A549 (cell line): ENCODE results near the gene CDC20. TPM values are rescaled to one million over a fixed set of nuclear protein-coding genes. Genes with fewer than 3 reads are reported as not detected.
A peak's percentile ranks its signal among the peaks of the same experiment; 100 is the strongest.

ENCODE experiments used
- ATAC-seq, 2 experiments: fragments of 200-7000 bp in 1 of 2; fragments of >200 bp in 1 of 2; cut with Nextera tagmentation in 1 of 2; cut with Tn5 transposase in 1 of 2; 3 replicates each; pipeline versions ENCODE4 v1.8.0 to v1.9.1; 2018 to 2020; ENCODE audit warnings: mild to moderate bottlenecking in 1 of 2, moderate library complexity in 1 of 2
- CTCF ChIA-PET: fragments of 300-600 bp; sonication (Branson Sonifier 250); formaldehyde crosslinking; extraction: SDS; loops from one replicate; lab custom pipeline; 2021; ENCODE audit warnings: antibody characterized with exemption, inconsistent platforms; lab: Yijun Ruan, JAX
- POLR2A ChIA-PET: fragments of 350-600 bp; formaldehyde crosslinking; extraction: SDS; loops from one replicate; lab custom pipeline; 2021; ENCODE audit warnings: antibody characterized with exemption, inconsistent platforms; lab: Yijun Ruan, JAX
- DNase-seq, 2 experiments: peaks; one replicate each; pipeline versions ENCODE4 v3.0.0 to v3.0.0-alpha.2; 2011 to 2016; ENCODE audit warnings: low read depth in 1 of 2, low spot score in 1 of 2
- FAIRE-seq: peaks from 2 replicates; lab custom pipeline; 2011; peaks lifted over from hg19 to GRCh38; lab: Jason Lieb, UNC
- H3K27ac ChIP-seq, 2 experiments: fragments of >200 bp; sonication (Bioruptor Twin); formaldehyde crosslinking; 3 replicates each; pipeline ENCODE4 v1.5.1; 2016 to 2017
- H3K4me1 ChIP-seq: fragments of >200 bp; sonication (Bioruptor Twin); formaldehyde crosslinking; 3 replicates; pipeline ENCODE4 v1.6.1; 2016
- H3K4me2 ChIP-seq: fragments of >200 bp; sonication (Bioruptor Twin); formaldehyde crosslinking; 3 replicates; pipeline ENCODE4 v1.6.1; 2016
- H3K4me3 ChIP-seq: fragments of >200 bp; sonication (Bioruptor Twin); formaldehyde crosslinking; 3 replicates; pipeline ENCODE4 v1.5.1; 2016
- H3K9me3 ChIP-seq: fragments of >200 bp; sonication (Bioruptor Twin); formaldehyde crosslinking; 3 replicates; pipeline ENCODE4 v1.6.1; 2016
- BCL3 ChIP-seq: fragments of >200 bp; sonication (Bioruptor Twin); formaldehyde crosslinking; IDR thresholded peaks from 3 replicates; pipeline ENCODE4 v1.6.1; 2016
- CHD4 ChIP-seq: fragments of 200-600 bp; sonication (generic); IDR thresholded peaks from 2 replicates; pipeline ENCODE4 v1.6.1; 2016; ENCODE audit warnings: antibody characterized with exemption, mild to moderate bottlenecking, borderline replicate concordance
- CTCF ChIP-seq: fragments of >200 bp; sonication (Bioruptor Twin); formaldehyde crosslinking; IDR thresholded peaks from 3 replicates; pipeline ENCODE4 v1.5.1; 2016
- EHF ChIP-seq: fragments of 250-450 bp; sonication (Bioruptor Pico); IDR thresholded peaks from 2 replicates; pipeline ENCODE4 v1.5.0; 2020; ENCODE audit warnings: mild to moderate bottlenecking
- EHMT2 ChIP-seq: fragments of 200-600 bp; sonication (generic); IDR thresholded peaks from 2 replicates; pipeline ENCODE4 v1.6.1; 2016; ENCODE audit warnings: antibody characterized with exemption, low read depth, mild to moderate bottlenecking, moderate library complexity
- FOXS1 ChIP-seq: fragments of 250-450 bp; sonication (Bioruptor Pico); IDR thresholded peaks from 2 replicates; pipeline ENCODE4 v1.5.0; 2020; ENCODE audit warnings: mild to moderate bottlenecking, moderate library complexity
- HOXA7 ChIP-seq: fragments of 250-450 bp; sonication (Bioruptor Pico); IDR thresholded peaks from 2 replicates; pipeline ENCODE4 v1.5.0; 2020; ENCODE audit warnings: mild to moderate bottlenecking, moderate library complexity
- HOXB5 ChIP-seq: fragments of 250-450 bp; sonication (Bioruptor Pico); IDR thresholded peaks from 2 replicates; pipeline ENCODE4 v1.5.0; 2020; ENCODE audit warnings: mild to moderate bottlenecking, moderate library complexity
- JUNB ChIP-seq: fragments of >200 bp; sonication (Bioruptor Twin); formaldehyde crosslinking; IDR thresholded peaks from 2 replicates; pipeline ENCODE4 v1.6.1; 2016
- KDM1A ChIP-seq: fragments of 200-600 bp; sonication (generic); IDR thresholded peaks from 2 replicates; pipeline ENCODE4 v1.6.1; 2016; ENCODE audit warnings: low read depth, mild to moderate bottlenecking
- NFE2L2 ChIP-seq: fragments of 150-350 bp; conservative IDR thresholded peaks from 2 replicates; pipeline ENCODE4 v1.6.1; 2014; ENCODE audit warnings: low read length
- NPAS2 ChIP-seq: fragments of 250-450 bp; sonication (Bioruptor Pico); IDR thresholded peaks from 2 replicates; pipeline ENCODE4 v1.8.0; 2022; ENCODE audit warnings: mild to moderate bottlenecking, moderate library complexity, borderline replicate concordance
- POLR2A ChIP-seq: IDR thresholded peaks from 2 replicates; pipeline ENCODE4 v1.6.1; 2012; ENCODE audit warnings: mild to moderate bottlenecking, low read length
- RAD21 ChIP-seq, 2 experiments: fragments of >200 bp in 1 of 2; sonication (Bioruptor Twin) in 1 of 2; formaldehyde crosslinking in 1 of 2; IDR thresholded peaks in 1 of 2; conservative IDR thresholded peaks in 1 of 2; 2 replicates in 1 of 2; 3 replicates in 1 of 2; pipeline ENCODE4 v1.6.1; 2012 to 2018; ENCODE audit warnings: inconsistent platforms in 1 of 2
- RCOR1 ChIP-seq: fragments of 150-350 bp; IDR thresholded peaks from 2 replicates; pipeline ENCODE4 v1.6.1; 2014; ENCODE audit warnings: antibody characterized with exemption, low read length, low read depth
- REST ChIP-seq: fragments of 200-600 bp; sonication (generic); IDR thresholded peaks from 2 replicates; pipeline ENCODE4 v1.6.1; 2016; ENCODE audit warnings: antibody characterized with exemption, mild to moderate bottlenecking, moderate library complexity
- SREBF2 ChIP-seq: fragments of 450-650 bp; IDR thresholded peaks from 2 replicates; pipeline ENCODE4 v1.6.1; 2014; ENCODE audit warnings: mild to moderate bottlenecking, moderate library complexity
- USF2 ChIP-seq: fragments of 450-650 bp; IDR thresholded peaks from 2 replicates; pipeline ENCODE4 v1.6.1; 2014; ENCODE audit warnings: antibody characterized with exemption
- ZFP36 ChIP-seq: fragments of 450-650 bp; IDR thresholded peaks from 2 replicates; pipeline ENCODE4 v1.6.1; 2014; ENCODE audit warnings: borderline replicate concordance; ENCODE audit not compliant: partially characterized antibody
- ZSCAN20 ChIP-seq: fragments of 250-450 bp; sonication (Bioruptor Pico); IDR thresholded peaks from 2 replicates; pipeline ENCODE4 v1.8.0; 2022; ENCODE audit warnings: mild to moderate bottlenecking, moderate library complexity
- WGBS: methylation state at CpG from one replicate; pipeline ENCODE4 v1.1.6; 2017; ENCODE audit errors: missing lambda C conversion rate; 5-methylcytosine and 5-hydroxymethylcytosine counted together
- polyA plus RNA-seq, 4 experiments: library from polyadenylated mRNA; depleted of rRNA in 3 of 4; stranded (reverse); fragments of >200 nt; fragmentation: RNase III in 1 of 4; extraction: RNeasy Plus Mini Kit Qiagen cat#74134 plus additional on column Dnase treatment in 1 of 4; gene quantifications; 2 replicates in 3 of 4; 3 replicates in 1 of 4; pipeline ENCODE4 v1.2.3, GENCODE V29; 2011 to 2017

Gene CDC20
- polyA plus RNA-seq, 2 of the 4 experiments (the other 2 are of a cell fraction), result 73.8 to 116 TPM

GRCh38 chr1:43365678-43366077 lies 6.9 kb downstream of the CDC20 start:
- DNase-seq (no peak), ATAC-seq (no peak), FAIRE-seq (no peak)
- TF ChIP-seq SREBF2, result no peak
- TF ChIP-seq ZSCAN20, result no peak
- no peak for TF ChIP-seq RCOR1
- TF ChIP-seq FOXS1 (CRISPR knock-in tag), result no peak
- TF ChIP-seq CTCF, result no peak
- TF ChIP-seq RAD21 (conservative IDR thresholded peaks at IDR 0.05 in 1 of 2, IDR thresholded peaks at IDR 0.05 in 1 of 2), result no peak
- no peak for TF ChIP-seq NFE2L2
- no peak for TF ChIP-seq HOXA7
- no peak for TF ChIP-seq KDM1A
- TF ChIP-seq ZFP36, result no peak
- no peak for TF ChIP-seq REST
- TF ChIP-seq POLR2A, result no peak
- no peak for TF ChIP-seq BCL3
- TF ChIP-seq EHMT2, result no peak
- TF ChIP-seq CHD4, result no peak
- no peak for TF ChIP-seq HOXB5 (CRISPR knock-in tag)
- no peak for TF ChIP-seq EHF (CRISPR knock-in tag)
- no peak for TF ChIP-seq JUNB
- TF ChIP-seq USF2, result no peak
- no peak for TF ChIP-seq NPAS2 (CRISPR knock-in tag)
- Histone ChIP-seq H3K4me3 (no peak overlapping the region; the same call in 1 of the 3 replicates), H3K4me1 (peaks cover 50% of the 10 kb centered on the region), H3K27ac (peak overlapping the region; percentile 94 to 99), H3K4me2 (peak overlapping the region; percentile 99), H3K9me3 (no peaks in the 10 kb centered on the region)
- CTCF ChIA-PET, result no interaction called here
- WGBS, result 93% methylated on average over 2 of the region's 2 CpGs
- POLR2A ChIA-PET, result no interaction called here

GRCh38 chr1:43366179-43366578 lies 7.4 kb downstream of the CDC20 start:
- H3K4me2 ChIP-seq, result peak overlapping the region; percentile 99
- peaks cover 50% of the 10 kb centered on the region for H3K4me1 ChIP-seq
- H3K27ac ChIP-seq, result peak overlapping the region; percentile 94 to 99
- FAIRE-seq (no peak), DNase-seq (no peak), ATAC-seq (no peak)
- H3K9me3 ChIP-seq, result no peaks in the 10 kb centered on the region
- POLR2A ChIA-PET, result no interaction called here
- CTCF ChIA-PET, result no interaction called here
- H3K4me3 ChIP-seq, result peak overlapping the region; percentile 90
- WGBS, result 63% methylated on average over 6 of the region's 11 CpGs
- TF ChIP-seq KDM1A (no peak), ZFP36 (no peak), JUNB (no peak), NPAS2 (CRISPR knock-in tag) (no peak)
